H1 (cell line): Measurements from ENCODE around the gene KMT5C. TPM values are rescaled to one million over a fixed set of nuclear protein-coding genes. Genes with fewer than 3 reads are reported as not detected.

Source experiments
- CTCF ChIA-PET: fragments of 300-600 bp; sonication (Branson Sonifier 250); formaldehyde crosslinking; loops from one replicate; lab custom pipeline; 2021; ENCODE audit not compliant: partially characterized antibody; lab: Charles Lee
- POLR2A ChIA-PET: fragments of 300-600 bp; sonication (Branson Sonifier 250); formaldehyde crosslinking; loops from one replicate; lab custom pipeline; 2021; ENCODE audit warnings: inconsistent platforms; ENCODE audit not compliant: partially characterized antibody; lab: Charles Lee
- DNase-seq, 2 experiments: peaks; one replicate each; pipeline versions ENCODE4 v3.0.0 to v3.0.0-alpha.2; 2010 to 2022; ENCODE audit warnings: low spot score in 2 of 2, low read depth in 1 of 2, mixed read lengths in 1 of 2
- FAIRE-seq: peaks from 2 replicates; lab custom pipeline; 2011; peaks lifted over from hg19 to GRCh38; lab: Jason Lieb, UNC
- H2AFZ ChIP-seq: 2 replicates; pipeline ENCODE4 v1.8.1; 2012; ENCODE audit warnings: low read length, inconsistent platforms
- H2AK5ac ChIP-seq: 2 replicates; pipeline ENCODE4 v1.6.1; 2013; ENCODE audit warnings: low read depth, low read length
- H2BK120ac ChIP-seq: replicated peaks from 2 replicates; pipeline ENCODE3; 2013; ENCODE audit warnings: low read depth, low read length, inconsistent platforms
- H2BK12ac ChIP-seq: 2 replicates; pipeline ENCODE4 v1.6.1; 2013; ENCODE audit warnings: low read depth, low read length
- H2BK15ac ChIP-seq: 2 replicates; pipeline ENCODE4 v1.6.1; 2013; ENCODE audit warnings: low read length
- H2BK20ac ChIP-seq: 2 replicates; pipeline ENCODE4 v1.6.1; 2013; ENCODE audit warnings: low read length
- H2BK5ac ChIP-seq: 2 replicates; pipeline ENCODE4 v1.6.1; 2013; ENCODE audit warnings: low read depth, low read length
- H3K14ac ChIP-seq: 2 replicates; pipeline ENCODE4 v1.6.1; 2013; ENCODE audit warnings: inconsistent platforms; ENCODE audit not compliant: insufficient read length
- H3K18ac ChIP-seq: 2 replicates; pipeline ENCODE4 v1.6.1; 2013; ENCODE audit warnings: low read length; ENCODE audit errors: extremely low read depth
- H3K23ac ChIP-seq: 2 replicates; pipeline ENCODE4 v1.6.1; 2013; ENCODE audit warnings: inconsistent platforms; ENCODE audit not compliant: insufficient read length
- H3K23me2 ChIP-seq: 2 replicates; pipeline ENCODE4 v1.6.1; 2013; ENCODE audit warnings: low read depth, low read length
- H3K27ac ChIP-seq: 2 replicates; pipeline ENCODE4 v1.6.1; 2011; ENCODE audit warnings: low read depth, low read length, inconsistent platforms
- H3K27me3 ChIP-seq, 4 experiments: replicated peaks in 1 of 4; 1 replicate in 1 of 4; 2 replicates in 3 of 4; pipeline versions ENCODE4 v1.6.1 to v1.8.1; 2011 to 2013; ENCODE audit warnings: low read length in 3 of 4, mild to moderate bottlenecking in 3 of 4, inconsistent platforms in 2 of 4, mixed read lengths in 2 of 4, moderate library complexity in 1 of 4; ENCODE audit not compliant: control insufficient read depth in 3 of 4, insufficient read depth in 3 of 4; ENCODE audit errors: extremely low read depth in 1 of 4
- H3K36me3 ChIP-seq, 4 experiments: 2 replicates each; pipeline versions ENCODE4 v1.6.1 to v1.8.1; 2011 to 2013; ENCODE audit warnings: mild to moderate bottlenecking in 4 of 4, low read length in 3 of 4, moderate library complexity in 2 of 4, control low read depth in 1 of 4, inconsistent platforms in 1 of 4; ENCODE audit not compliant: insufficient read depth in 4 of 4, control insufficient read depth in 2 of 4
- H3K4ac ChIP-seq: replicated peaks from 2 replicates; pipeline ENCODE3; 2013; ENCODE audit warnings: low read length, low read depth, mixed read lengths, inconsistent platforms; ENCODE audit not compliant: insufficient read length
- H3K4me1 ChIP-seq, 4 experiments: replicated peaks in 1 of 4; 1 replicate in 1 of 4; 2 replicates in 3 of 4; pipeline versions ENCODE4 v1.6.1 to v1.8.1; 2011 to 2013; ENCODE audit warnings: low read length in 3 of 4, inconsistent platforms in 2 of 4, mixed read lengths in 1 of 4; ENCODE audit not compliant: insufficient read depth in 4 of 4, control insufficient read depth in 3 of 4
- H3K4me2 ChIP-seq, 2 experiments: 2 replicates each; pipeline versions ENCODE4 v1.6.1 to v1.8.1; 2011 to 2013; ENCODE audit warnings: low read depth in 2 of 2, low read length in 2 of 2, control low read depth in 1 of 2, inconsistent platforms in 1 of 2, mild to moderate bottlenecking in 1 of 2; ENCODE audit not compliant: insufficient read depth in 1 of 2
- H3K4me3 ChIP-seq, 4 experiments: fragments of 200-600, 300-600 bp in 1 of 4; sonication (generic), shearing (Covaris generic), sonication (Bioruptor Twin) in 1 of 4; 2 replicates each; pipeline versions ENCODE4 v1.5.1 to v1.8.1; 2011 to 2016; ENCODE audit warnings: low read length in 4 of 4, low read depth in 3 of 4, control low read depth in 2 of 4, inconsistent platforms in 2 of 4, mild to moderate bottlenecking in 2 of 4, mixed read lengths in 1 of 4, moderate library complexity in 1 of 4; ENCODE audit not compliant: insufficient read depth in 2 of 4; ENCODE audit errors: extremely low read depth in 1 of 4
- H3K56ac ChIP-seq: replicated peaks from 2 replicates; pipeline ENCODE3; 2013; ENCODE audit warnings: low read depth, mild to moderate bottlenecking, mixed read lengths, low read length, inconsistent platforms; ENCODE audit not compliant: insufficient read length
- H3K79me1 ChIP-seq: 2 replicates; pipeline ENCODE4 v1.6.1; 2013; ENCODE audit warnings: low read depth, low read length, control low read depth
- H3K79me2 ChIP-seq, 2 experiments: 2 replicates each; pipeline versions ENCODE4 v1.6.1 to v1.8.1; 2012 to 2013; ENCODE audit warnings: low read length in 2 of 2, mild to moderate bottlenecking in 2 of 2, inconsistent platforms in 1 of 2; ENCODE audit not compliant: insufficient read depth in 2 of 2, control insufficient read depth in 1 of 2
- H3K9ac ChIP-seq, 4 experiments: replicated peaks in 1 of 4; 1 replicate in 1 of 4; 2 replicates in 3 of 4; pipeline versions ENCODE4 v1.6.1 to v1.8.1; 2011 to 2013; ENCODE audit warnings: low read depth in 3 of 4, low read length in 3 of 4, control low read depth in 2 of 4, mild to moderate bottlenecking in 2 of 4, moderate library complexity in 2 of 4, inconsistent platforms in 1 of 4; ENCODE audit errors: extremely low read depth in 1 of 4
- H3K9me3 ChIP-seq, 2 experiments: 2 replicates each; pipeline versions ENCODE4 v1.6.1 to v1.8.1; 2012 to 2013; ENCODE audit warnings: mild to moderate bottlenecking in 2 of 2, moderate library complexity in 2 of 2, control low read depth in 1 of 2, inconsistent platforms in 1 of 2, low read depth in 1 of 2, low read length in 1 of 2, mixed read lengths in 1 of 2; ENCODE audit not compliant: insufficient read depth in 2 of 2
- H4K20me1 ChIP-seq, 2 experiments: replicated peaks in 1 of 2; 2 replicates each; pipeline versions ENCODE3 to v1.8.1; 2011 to 2013; ENCODE audit warnings: inconsistent platforms in 2 of 2, low read length in 2 of 2, mild to moderate bottlenecking in 1 of 2; ENCODE audit not compliant: insufficient read depth in 2 of 2, control insufficient read depth in 1 of 2
- H4K5ac ChIP-seq: 2 replicates; pipeline ENCODE4 v1.6.1; 2013; ENCODE audit warnings: low read length, low read depth, mixed read lengths, inconsistent platforms; ENCODE audit not compliant: insufficient read length
- H4K8ac ChIP-seq: 2 replicates; pipeline ENCODE4 v1.8.0; 2013; ENCODE audit warnings: mild to moderate bottlenecking, moderate library complexity, low read length, inconsistent platforms; ENCODE audit not compliant: insufficient read depth; ENCODE audit errors: extremely low read depth
- H4K91ac ChIP-seq: replicated peaks from 2 replicates; pipeline ENCODE3; 2013; ENCODE audit warnings: low read length, mixed read lengths, inconsistent platforms; ENCODE audit not compliant: insufficient read length
- ATF2 ChIP-seq: IDR thresholded peaks from 2 replicates; pipeline ENCODE4 v1.6.1; 2012; ENCODE audit warnings: low read length, inconsistent platforms
- CHD1 ChIP-seq: IDR thresholded peaks from 2 replicates; pipeline ENCODE4 v1.6.1; 2012; ENCODE audit warnings: low read depth, low read length, improper control_type of control experiment
- HDAC6 ChIP-seq: IDR thresholded peaks from one replicate; pipeline ENCODE4 v1.7.1; 2012; ENCODE audit warnings: low read depth, mild to moderate bottlenecking, inconsistent platforms, low read length, moderate library complexity
- KDM5A ChIP-seq: fragments of 200-600 bp; IDR thresholded peaks from 2 replicates; pipeline ENCODE4 v1.7.1; 2012; ENCODE audit warnings: mild to moderate bottlenecking, low read length, inconsistent platforms, mixed read lengths
- MAFK ChIP-seq: IDR thresholded peaks from 2 replicates; pipeline ENCODE4 v1.6.1; 2012; ENCODE audit warnings: low read depth, mild to moderate bottlenecking, improper control_type of control experiment, low read length
- RXRA ChIP-seq: IDR thresholded peaks from 2 replicates; pipeline ENCODE4 v1.6.1; 2011; ENCODE audit warnings: low read depth, mild to moderate bottlenecking, low read length, moderate library complexity; ENCODE audit not compliant: insufficient read depth
- SIRT6 ChIP-seq: IDR thresholded peaks from one replicate; pipeline ENCODE4 v1.7.1; 2012; ENCODE audit warnings: low read length, inconsistent platforms
- WGBS, 2 experiments: shearing (Covaris generic) in 1 of 2; methylation state at CpG; one replicate each; pipeline versions ENCODE4 v1.1.6 to v1.1.7; 2013 to 2015; ENCODE audit warnings: low lambda C conversion rate in 2 of 2, mixed read lengths in 2 of 2, inconsistent platforms in 1 of 2, low coverage in 1 of 2, missing lambda C conversion rate in 1 of 2; ENCODE audit not compliant: insufficient replicate concordance in 2 of 2, insufficient coverage in 1 of 2, insufficient read length in 1 of 2; ENCODE audit errors: extremely low coverage in 1 of 2, missing lambda C conversion rate in 1 of 2; 5-methylcytosine and 5-hydroxymethylcytosine counted together
- polyA plus RNA-seq, 7 experiments: library from polyadenylated mRNA; depleted of rRNA in 3 of 7; stranded (reverse) in 5 of 7; unstranded in 2 of 7; fragments of >200 nt in 5 of 7; fragments of 200-250 nt in 2 of 7; gene quantifications; 1 replicate in 5 of 7; 2 replicates in 1 of 7; 4 replicates in 1 of 7; pipeline versions ENCODE4 v1.2.1 to v1.2.3, GENCODE V29; 2011 to 2013; ENCODE audit warnings: missing spikeins in 2 of 7, mixed read lengths in 2 of 7
- total RNA-seq: library from RNA; stranded (reverse); fragmentation: NEBNext Ultra II Directional; extraction: Animal tissue kit (Norgen Biotek cat#: 25700); gene quantifications from 2 replicates; pipeline ENCODE4 v1.2.1, GENCODE V29; 2021

KMT5C gene
- total and polyA plus RNA-seq, 2 of the 8 experiments (the other 6 are each of a cell fraction or from before 2014, with no cell fraction given) = 24.9 to 31.5 TPM

GRCh38 chr19:55336101-55336500, 3.6 kb upstream of the KMT5C start:
- WGBS, 2 experiments = 86% methylated on average over 7 of the region's 7 CpGs; no CpG with 5 or more reads in 1 of the 2 experiments
- Histone ChIP-seq H3K27me3 (peaks cover 0 to 3% (median 0%) of the 10 kb centered on the region in 4 experiments; a peak in 1 of 7 replicates), H3K23ac (no peak overlapping the region), H3K36me3 (no peaks in the 10 kb centered on the region), H3K56ac (no peak overlapping the region), H4K20me1 (no peaks in the 10 kb centered on the region), H3K9ac (no peak overlapping the region), H2BK5ac (no peak overlapping the region), H3K23me2 (peaks cover 17% of the 10 kb centered on the region; the same call in 1 of the 2 replicates), H3K14ac (no peak overlapping the region), H2AK5ac (no peak overlapping the region), H3K4ac (no peak overlapping the region), H3K9me3 (no peaks in the 10 kb centered on the region), H3K4me3 (no peak overlapping the region), H2AFZ (no peak overlapping the region), H2BK15ac (no peak overlapping the region), H3K79me1 (no peaks in the 10 kb centered on the region), H4K8ac (no peak overlapping the region), H3K27ac (no peak overlapping the region), H3K4me2 (no peak overlapping the region), H4K5ac (no peak overlapping the region), H4K91ac (no peak overlapping the region), H3K79me2 (no peaks in the 10 kb centered on the region; a peak in 1 of 4 replicates), H2BK12ac (no peak overlapping the region), H2BK20ac (no peak overlapping the region), H2BK120ac (no peak overlapping the region), H3K4me1 (peaks cover 0 to 7% (median 1%) of the 10 kb centered on the region in 4 experiments; a peak in 3 of 7 replicates), H3K18ac (no peak overlapping the region)
- CTCF ChIA-PET = interaction anchor here (1.4 to 3.7 kb wide), 2 partner anchors 14 to 20 kb away, joined by 4 to 12 read pairs; no protein-coding TSS in a partner anchor
- FAIRE-seq (no peak), DNase-seq (no peak)
- POLR2A ChIA-PET = interaction anchor here (1.1 to 3.8 kb wide), 6 partner anchors 13 to 71 kb away, joined by 3 to 19 read pairs (median 7); partner anchors contain the start of genes TMEM238 and UBE2S
- TF ChIP-seq RXRA (no peak), HDAC6 (no peak), KDM5A (no peak), CHD1 (no peak), MAFK (no peak), SIRT6 (no peak), ATF2 (no peak)
